ENCODE measurements around the gene OLIG3.

The OLIG3 gene

GRCh38 chr6:137494281-137494987 is at the start of gene OLIG3:
TSS of gene OLIG3 (minus strand) at chr6:137494394. CDS start at chr6:137494170, 224 bp downstream.
- H3K4me1 ChIP-seq (ENCODE audit: control insufficient read depth, insufficient read depth, low read length) = peaks cover 18% of the 10 kb centered on the region

GRCh38 chr6:137543114-137543513 is 48.9 kb upstream of the OLIG3 start:
- H3K9ac ChIP-seq (ENCODE audit: low read length) = no peak overlapping the region
- H3K9me3 ChIP-seq (ENCODE audit: control insufficient read depth, low read length) = no peaks in the 10 kb centered on the region
- H3K36me3 ChIP-seq (ENCODE audit: control insufficient read depth, insufficient read depth, low read length) = no peaks in the 10 kb centered on the region
- no peaks in the 10 kb centered on the region for H3K4me1 ChIP-seq (ENCODE audit: control insufficient read depth, insufficient read depth, low read length)
- H3K4me3 ChIP-seq (ENCODE audit: low read length) = no peak overlapping the region
- no peaks in the 10 kb centered on the region for H3K27me3 ChIP-seq (ENCODE audit: control insufficient read depth, insufficient read depth, low read length)

More at GRCh38 chr6:137494281-137494987, at the start of gene OLIG3:
- no peaks in the 10 kb centered on the region for H3K36me3 ChIP-seq (ENCODE audit: control insufficient read depth, insufficient read depth, low read length)
- no peak within 1 kb of the TSS for H3K9ac ChIP-seq (ENCODE audit: low read length)
- no peaks in the 10 kb centered on the region for H3K9me3 ChIP-seq (ENCODE audit: control insufficient read depth, low read length)
- H3K4me3 ChIP-seq (ENCODE audit: low read length) = no peak within 1 kb of the TSS
- peaks cover 97% of the 10 kb centered on the region for H3K27me3 ChIP-seq (ENCODE audit: control insufficient read depth, insufficient read depth, low read length)

- Histone ChIP-seq H3K9me3 (ENCODE audit: control insufficient read depth, low read length) (no peaks in the 10 kb centered on the region), H3K9ac (ENCODE audit: low read length) (no peak overlapping the region), H3K36me3 (ENCODE audit: control insufficient read depth, insufficient read depth, low read length) (no peaks in the 10 kb centered on the region), H3K27me3 (ENCODE audit: control insufficient read depth, insufficient read depth, low read length) (no peaks in the 10 kb centered on the region), H3K4me1 (ENCODE audit: control insufficient read depth, insufficient read depth, low read length) (no peaks in the 10 kb centered on the region), H3K4me3 (ENCODE audit: low read length) (no peak overlapping the region)
Measured at GRCh38 chr6:137542713-137543112, 48.5 kb upstream of the OLIG3 start.

GRCh38 chr6:137541534-137542063 is 47.4 kb upstream of the OLIG3 start:
- Histone ChIP-seq H3K36me3 (ENCODE audit: control insufficient read depth, insufficient read depth, low read length) (no peaks in the 10 kb centered on the region), H3K4me3 (ENCODE audit: low read length) (no peak overlapping the region), H3K4me1 (ENCODE audit: control insufficient read depth, insufficient read depth, low read length) (no peaks in the 10 kb centered on the region), H3K27me3 (ENCODE audit: control insufficient read depth, insufficient read depth, low read length) (no peaks in the 10 kb centered on the region), H3K9ac (ENCODE audit: low read length) (no peak overlapping the region), H3K9me3 (ENCODE audit: control insufficient read depth, low read length) (no peaks in the 10 kb centered on the region)

GRCh38 chr6:137536104-137536773 is 42.0 kb upstream of the OLIG3 start:
- H3K36me3 ChIP-seq (ENCODE audit: control insufficient read depth, insufficient read depth, low read length) = no peaks in the 10 kb centered on the region
- no peaks in the 10 kb centered on the region for H3K4me1 ChIP-seq (ENCODE audit: control insufficient read depth, insufficient read depth, low read length)
- H3K9ac ChIP-seq (ENCODE audit: low read length) = no peak overlapping the region
- H3K4me3 ChIP-seq (ENCODE audit: low read length) = no peak overlapping the region
- no peaks in the 10 kb centered on the region for H3K9me3 ChIP-seq (ENCODE audit: control insufficient read depth, low read length)
- H3K27me3 ChIP-seq (ENCODE audit: control insufficient read depth, insufficient read depth, low read length) = no peaks in the 10 kb centered on the region

GRCh38 chr6:137531376-137532092 is 37.3 kb upstream of the OLIG3 start:
- no peaks in the 10 kb centered on the region for H3K36me3 ChIP-seq (ENCODE audit: control insufficient read depth, insufficient read depth, low read length)
- no peak overlapping the region for H3K4me3 ChIP-seq (ENCODE audit: low read length)
- no peak overlapping the region for H3K9ac ChIP-seq (ENCODE audit: low read length)
- H3K27me3 ChIP-seq (ENCODE audit: control insufficient read depth, insufficient read depth, low read length) = no peaks in the 10 kb centered on the region
- H3K4me1 ChIP-seq (ENCODE audit: control insufficient read depth, insufficient read depth, low read length) = no peaks in the 10 kb centered on the region
- no peaks in the 10 kb centered on the region for H3K9me3 ChIP-seq (ENCODE audit: control insufficient read depth, low read length)

GRCh38 chr6:137530404-137530803 is 36.2 kb upstream of the OLIG3 start:
- Histone ChIP-seq H3K9ac (ENCODE audit: low read length) (no peak overlapping the region), H3K9me3 (ENCODE audit: control insufficient read depth, low read length) (no peaks in the 10 kb centered on the region), H3K27me3 (ENCODE audit: control insufficient read depth, insufficient read depth, low read length) (no peaks in the 10 kb centered on the region), H3K4me1 (ENCODE audit: control insufficient read depth, insufficient read depth, low read length) (no peaks in the 10 kb centered on the region), H3K36me3 (ENCODE audit: control insufficient read depth, insufficient read depth, low read length) (no peaks in the 10 kb centered on the region), H3K4me3 (ENCODE audit: low read length) (no peak overlapping the region)

- Histone ChIP-seq H3K9ac (ENCODE audit: low read length) (no peak overlapping the region), H3K4me1 (ENCODE audit: control insufficient read depth, insufficient read depth, low read length) (no peaks in the 10 kb centered on the region), H3K4me3 (ENCODE audit: low read length) (no peak overlapping the region), H3K9me3 (ENCODE audit: control insufficient read depth, low read length) (no peaks in the 10 kb centered on the region), H3K27me3 (ENCODE audit: control insufficient read depth, insufficient read depth, low read length) (peaks cover 13% of the 10 kb centered on the region), H3K36me3 (ENCODE audit: control insufficient read depth, insufficient read depth, low read length) (no peaks in the 10 kb centered on the region)
Measured at GRCh38 chr6:137522831-137523230, 28.6 kb upstream of the OLIG3 start.

GRCh38 chr6:137522198-137522798 is 28.1 kb upstream of the OLIG3 start:
- Histone ChIP-seq H3K9ac (ENCODE audit: low read length) (no peak overlapping the region), H3K4me1 (ENCODE audit: control insufficient read depth, insufficient read depth, low read length) (no peaks in the 10 kb centered on the region), H3K27me3 (ENCODE audit: control insufficient read depth, insufficient read depth, low read length) (peaks cover 16% of the 10 kb centered on the region), H3K36me3 (ENCODE audit: control insufficient read depth, insufficient read depth, low read length) (no peaks in the 10 kb centered on the region), H3K9me3 (ENCODE audit: control insufficient read depth, low read length) (no peaks in the 10 kb centered on the region), H3K4me3 (ENCODE audit: low read length) (no peak overlapping the region)

- Histone ChIP-seq H3K4me3 (ENCODE audit: low read length) (no peak overlapping the region), H3K27me3 (ENCODE audit: control insufficient read depth, insufficient read depth, low read length) (peaks cover 32% of the 10 kb centered on the region)
Measured at GRCh38 chr6:137520520-137520919, 26.3 kb upstream of the OLIG3 start.

GRCh38 chr6:137519629-137520176 is 25.5 kb upstream of the OLIG3 start:
- Histone ChIP-seq H3K9ac (ENCODE audit: low read length) (no peak overlapping the region), H3K4me1 (ENCODE audit: control insufficient read depth, insufficient read depth, low read length) (no peaks in the 10 kb centered on the region), H3K4me3 (ENCODE audit: low read length) (no peak overlapping the region), H3K27me3 (ENCODE audit: control insufficient read depth, insufficient read depth, low read length) (peaks cover 38% of the 10 kb centered on the region), H3K9me3 (ENCODE audit: control insufficient read depth, low read length) (no peaks in the 10 kb centered on the region), H3K36me3 (ENCODE audit: control insufficient read depth, insufficient read depth, low read length) (no peaks in the 10 kb centered on the region)

More at GRCh38 chr6:137520520-137520919, 26.3 kb upstream of the OLIG3 start:
- Histone ChIP-seq H3K9me3 (ENCODE audit: control insufficient read depth, low read length) (no peaks in the 10 kb centered on the region), H3K9ac (ENCODE audit: low read length) (no peak overlapping the region), H3K4me1 (ENCODE audit: control insufficient read depth, insufficient read depth, low read length) (no peaks in the 10 kb centered on the region), H3K36me3 (ENCODE audit: control insufficient read depth, insufficient read depth, low read length) (no peaks in the 10 kb centered on the region)

All from mucosa of stomach (tissue), 1 donor.